Keratinocyte (primary cell): ENCODE measurements around the gene PPIAL4G. TPM values are rescaled to one million over a fixed set of nuclear protein-coding genes. Genes with fewer than 3 reads are reported as not detected.
"Not testable (repeated sequence)": the region's sequence is repeated elsewhere in the genome, so short reads cannot be mapped to it uniquely, and the experiment has no call there.

Source experiments
- DNase-seq: peaks from one replicate; pipeline ENCODE4 v3.0.0-alpha.2; 2011; ENCODE audit warnings: low read depth, missing footprints, low spot score
- FAIRE-seq: peaks from 2 replicates; lab custom pipeline; 2011; peaks lifted over from hg19 to GRCh38; lab: Jason Lieb, UNC
- H2AFZ ChIP-seq: 2 replicates; pipeline ENCODE4 v1.6.0; 2012; ENCODE audit warnings: low read length, control low read depth, inconsistent platforms; ENCODE audit not compliant: control insufficient read depth
- H3K27ac ChIP-seq: 2 replicates; pipeline ENCODE4 v1.5.1; 2011; ENCODE audit warnings: low read length; ENCODE audit not compliant: control insufficient read depth, insufficient read depth
- H3K27me3 ChIP-seq: 3 replicates; pipeline ENCODE4 v1.6.0; 2011; ENCODE audit warnings: low read length; ENCODE audit not compliant: control insufficient read depth, insufficient read depth; ENCODE audit errors: extremely low read depth
- H3K36me3 ChIP-seq, 2 experiments: 2 replicates in 1 of 2; 3 replicates in 1 of 2; pipeline ENCODE4 v1.5.1; 2011; ENCODE audit warnings: low read length in 2 of 2, mild to moderate bottlenecking in 1 of 2; ENCODE audit not compliant: control insufficient read depth in 2 of 2, insufficient read depth in 2 of 2; ENCODE audit errors: extremely low read depth in 1 of 2
- H3K4me1 ChIP-seq: 3 replicates; pipeline ENCODE4 v1.5.1; 2011; ENCODE audit warnings: low read length; ENCODE audit not compliant: control insufficient read depth, insufficient read depth; ENCODE audit errors: extremely low read depth
- H3K4me2 ChIP-seq: 3 replicates; pipeline ENCODE4 v1.6.0; 2011; ENCODE audit warnings: low read depth, low read length; ENCODE audit not compliant: control insufficient read depth, insufficient read depth; ENCODE audit errors: extremely low read depth
- H3K4me3 ChIP-seq, 3 experiments: fragments of 200-600 bp in 1 of 3; sonication (generic) in 1 of 3; 2 replicates in 2 of 3; 3 replicates in 1 of 3; pipeline ENCODE4 v1.5.1; 2011 to 2016; ENCODE audit warnings: low read length in 3 of 3, mild to moderate bottlenecking in 3 of 3, control low read depth in 2 of 3, inconsistent platforms in 1 of 3, low read depth in 1 of 3, mixed read lengths in 1 of 3, mixed run types in 1 of 3, moderate library complexity in 1 of 3; ENCODE audit not compliant: control insufficient read depth in 2 of 3, insufficient read depth in 2 of 3; ENCODE audit errors: extremely low read depth in 1 of 3
- H3K79me2 ChIP-seq: 2 replicates; pipeline ENCODE4 v1.6.0; 2012; ENCODE audit warnings: low read length; ENCODE audit not compliant: control insufficient read depth, insufficient read depth
- H3K9ac ChIP-seq: 3 replicates; pipeline ENCODE4 v1.6.0; 2011; ENCODE audit warnings: low read length; ENCODE audit not compliant: control insufficient read depth, insufficient read depth; ENCODE audit errors: extremely low read depth
- H3K9me1 ChIP-seq: 3 replicates; pipeline ENCODE4 v1.6.0; 2011; ENCODE audit warnings: low read length; ENCODE audit not compliant: control insufficient read depth, insufficient read depth; ENCODE audit errors: extremely low read depth
- H3K9me3 ChIP-seq: 2 replicates; pipeline ENCODE4 v1.5.1; 2012; ENCODE audit warnings: low read depth, low read length; ENCODE audit not compliant: control insufficient read depth
- H4K20me1 ChIP-seq: 3 replicates; pipeline ENCODE4 v1.6.0; 2011; ENCODE audit warnings: low read length; ENCODE audit not compliant: control insufficient read depth, insufficient read depth; ENCODE audit errors: extremely low read depth
- CTCF ChIP-seq, 3 experiments: IDR thresholded peaks in 1 of 3; conservative IDR thresholded peaks in 1 of 3; optimal IDR thresholded peaks in 1 of 3; 2 replicates in 2 of 3; 3 replicates in 1 of 3; pipeline versions ENCODE3 to v1.5.1; 2011; ENCODE audit warnings: low read length in 3 of 3, mild to moderate bottlenecking in 3 of 3, moderate library complexity in 2 of 3, control low read depth in 1 of 3, inconsistent platforms in 1 of 3; ENCODE audit not compliant: insufficient read depth in 2 of 3; ENCODE audit errors: extremely low read depth in 1 of 3
- EZH2 ChIP-seq: IDR thresholded peaks from one replicate; pipeline ENCODE4 v1.6.1; 2012; ENCODE audit warnings: inconsistent platforms, mild to moderate bottlenecking, low read length, moderate library complexity
- dilution Hi-C: fragments of 300-500 bp; cut with MboI; formaldehyde crosslinking; loops from one replicate; pipeline ENCODE4 v1.7.0; 2020; ENCODE audit warnings: low sequenced_read_pairs; ENCODE audit not compliant: extremely low pct_ligation_motif_present
- polyA plus RNA-seq, 5 experiments: library from polyadenylated mRNA; depleted of rRNA in 3 of 5; stranded (reverse) in 3 of 5; stranded (forward) in 1 of 5; unstranded in 1 of 5; fragments of >200 nt; gene quantifications; 1 replicate in 1 of 5; 2 replicates in 3 of 5; 3 replicates in 1 of 5; pipeline versions ENCODE4 v1.2.1 to v1.2.3, GENCODE V29; 2011 to 2012; ENCODE audit warnings: missing spikeins in 2 of 5, low read depth in 1 of 5, low replicate concordance in 1 of 5

PPIAL4G gene
- polyA plus RNA-seq, 1 donor (not counting 4 experiments of a cell fraction or from before 2014, with no cell fraction given): not detected

GRCh38 chr1:148435406-148435805 is 47.7 kb downstream of the PPIAL4G start:
- no peak for FAIRE-seq

GRCh38 chr1:148434832-148435231 is 48.3 kb downstream of the PPIAL4G start:
- no peaks in the 10 kb centered on the region for H3K27me3 ChIP-seq
- no peak overlapping the region for H3K9ac ChIP-seq
- no peak for DNase-seq
- TF ChIP-seq CTCF (optimal IDR thresholded peaks at IDR 0.05 in 1 of 3, IDR thresholded peaks at IDR 0.05 in 1 of 3, conservative IDR thresholded peaks at IDR 0.05 in 1 of 3; ENCODE audit: extremely low read depth in 1 of 3, insufficient read depth in 2 of 3, low read length in 3 of 3) (no peak), EZH2 (no peak)
- H3K79me2 ChIP-seq: peaks cover 2% of the 10 kb centered on the region
- H3K4me1 ChIP-seq: no peaks in the 10 kb centered on the region
- no peak overlapping the region for H3K27ac ChIP-seq
- H3K4me2 ChIP-seq: no peak overlapping the region
- peaks cover 0 to 5% of the 10 kb centered on the region in 2 experiments for H3K36me3 ChIP-seq
- no peak overlapping the region for H2AFZ ChIP-seq
- H4K20me1 ChIP-seq: no peaks in the 10 kb centered on the region
- H3K9me3 ChIP-seq: no peaks in the 10 kb centered on the region
- H3K4me3 ChIP-seq: no peak overlapping the region
- no peaks in the 10 kb centered on the region for H3K9me1 ChIP-seq
- dilution Hi-C loops: no loop called here
- no peak for FAIRE-seq

More at GRCh38 chr1:148435406-148435805, 47.7 kb downstream of the PPIAL4G start:
- H3K4me2 ChIP-seq: no peak overlapping the region
- no peaks in the 10 kb centered on the region for H4K20me1 ChIP-seq
- dilution Hi-C loops: no loop called here
- no peaks in the 10 kb centered on the region for H3K9me3 ChIP-seq
- no peaks in the 10 kb centered on the region for H3K4me1 ChIP-seq
- no peak for DNase-seq
- peaks cover 4% of the 10 kb centered on the region for H3K79me2 ChIP-seq
- no peaks in the 10 kb centered on the region for H3K27me3 ChIP-seq
- no peaks in the 10 kb centered on the region for H3K9me1 ChIP-seq
- H2AFZ ChIP-seq: no peak overlapping the region
- peaks cover 0 to 5% of the 10 kb centered on the region in 2 experiments for H3K36me3 ChIP-seq
- no peak for TF ChIP-seq EZH2
- TF ChIP-seq CTCF (optimal IDR thresholded peaks at IDR 0.05 in 1 of 3, IDR thresholded peaks at IDR 0.05 in 1 of 3, conservative IDR thresholded peaks at IDR 0.05 in 1 of 3; ENCODE audit: extremely low read depth in 1 of 3, insufficient read depth in 2 of 3, low read length in 3 of 3): no peak
- H3K27ac ChIP-seq: no peak overlapping the region
- H3K9ac ChIP-seq: no peak overlapping the region
- no peak overlapping the region for H3K4me3 ChIP-seq

GRCh38 chr1:148432916-148433317 is 50.2 kb downstream of the PPIAL4G start:
- H3K9me1 ChIP-seq, H3K36me3 ChIP-seq, H3K27me3 ChIP-seq, FAIRE-seq, H3K4me1 ChIP-seq, H3K27ac ChIP-seq, H2AFZ ChIP-seq, dilution Hi-C loops, H3K9ac ChIP-seq, H3K4me2 ChIP-seq, DNase-seq, H4K20me1 ChIP-seq, H3K9me3 ChIP-seq, H3K79me2 ChIP-seq, H3K4me3 ChIP-seq: not testable (repeated sequence)
